NCI-H2196 (cell line): ENCODE data around the gene FKBP10.
"Not testable (repeated sequence)": the region's sequence is repeated elsewhere in the genome, so short reads cannot be mapped to it uniquely, and the experiment has no call there.

Experiments used
- DNase-seq: peaks from one replicate; lab custom pipeline; 2025; ENCODE audit not compliant: unreplicated experiment; lab: John Stamatoyannopoulos, UW

Gene FKBP10, protein sequence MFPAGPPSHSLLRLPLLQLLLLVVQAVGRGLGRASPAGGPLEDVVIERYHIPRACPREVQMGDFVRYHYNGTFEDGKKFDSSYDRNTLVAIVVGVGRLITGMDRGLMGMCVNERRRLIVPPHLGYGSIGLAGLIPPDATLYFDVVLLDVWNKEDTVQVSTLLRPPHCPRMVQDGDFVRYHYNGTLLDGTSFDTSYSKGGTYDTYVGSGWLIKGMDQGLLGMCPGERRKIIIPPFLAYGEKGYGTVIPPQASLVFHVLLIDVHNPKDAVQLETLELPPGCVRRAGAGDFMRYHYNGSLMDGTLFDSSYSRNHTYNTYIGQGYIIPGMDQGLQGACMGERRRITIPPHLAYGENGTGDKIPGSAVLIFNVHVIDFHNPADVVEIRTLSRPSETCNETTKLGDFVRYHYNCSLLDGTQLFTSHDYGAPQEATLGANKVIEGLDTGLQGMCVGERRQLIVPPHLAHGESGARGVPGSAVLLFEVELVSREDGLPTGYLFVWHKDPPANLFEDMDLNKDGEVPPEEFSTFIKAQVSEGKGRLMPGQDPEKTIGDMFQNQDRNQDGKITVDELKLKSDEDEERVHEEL

DNA sequence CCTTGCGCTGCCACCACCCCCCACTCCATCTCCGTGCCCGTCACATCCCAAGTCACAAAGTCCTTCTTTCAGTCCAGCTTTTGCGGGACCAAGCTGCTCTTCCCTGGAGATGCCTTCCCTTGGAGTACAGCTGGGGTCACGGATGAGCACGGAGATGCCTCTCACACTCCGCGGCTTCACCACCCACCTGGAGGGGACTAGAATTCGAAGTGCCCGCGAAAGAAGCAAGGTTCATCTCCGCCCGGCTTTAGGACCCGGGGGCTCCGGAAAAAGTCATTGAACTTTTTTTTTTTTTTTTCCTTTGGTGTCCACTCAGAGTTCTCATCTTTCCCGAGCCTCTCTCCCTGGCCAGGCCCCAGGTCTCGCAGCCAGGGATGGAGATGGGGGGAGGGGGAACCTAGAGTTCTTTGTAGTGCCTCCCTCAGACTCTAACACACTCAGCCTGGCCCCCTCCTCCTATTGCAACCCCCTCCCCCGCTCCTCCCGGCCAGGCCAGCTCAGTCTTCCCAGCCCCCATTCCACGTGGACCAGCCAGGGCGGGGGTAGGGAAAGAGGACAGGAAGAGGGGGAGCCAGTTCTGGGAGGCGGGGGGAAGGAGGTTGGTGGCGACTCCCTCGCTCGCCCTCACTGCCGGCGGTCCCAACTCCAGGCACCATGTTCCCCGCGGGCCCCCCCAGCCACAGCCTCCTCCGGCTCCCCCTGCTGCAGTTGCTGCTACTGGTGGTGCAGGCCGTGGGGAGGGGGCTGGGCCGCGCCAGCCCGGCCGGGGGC lies at the start of gene FKBP10:
TSS of gene FKBP10 (plus strand) at position 624 of the 771 bp plus-strand sequence. CDS start at position 655, 31 bp downstream.
- peak; percentile 48 for DNase-seq

DNA sequence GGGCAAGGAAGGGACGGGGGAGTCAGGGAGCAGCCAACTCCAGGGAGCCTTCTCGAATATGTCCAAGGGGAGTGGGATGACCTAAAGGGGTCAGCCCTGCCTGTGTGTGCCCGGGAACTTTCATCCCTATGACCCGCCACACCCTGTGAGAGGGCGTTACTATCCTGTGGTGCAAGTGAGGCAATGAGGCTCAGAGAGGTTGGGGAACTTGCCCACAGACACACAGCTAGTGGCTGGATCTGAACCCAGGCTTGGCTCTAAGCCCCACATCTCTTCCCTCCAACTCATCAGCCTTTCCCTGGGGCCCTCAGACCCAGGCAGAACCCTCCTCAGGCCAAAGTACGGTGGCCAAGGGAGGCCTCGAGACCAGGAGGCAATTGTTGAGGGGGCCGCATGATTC lies 49.5 kb upstream of the FKBP10 start:
- no peak for DNase-seq

DNA sequence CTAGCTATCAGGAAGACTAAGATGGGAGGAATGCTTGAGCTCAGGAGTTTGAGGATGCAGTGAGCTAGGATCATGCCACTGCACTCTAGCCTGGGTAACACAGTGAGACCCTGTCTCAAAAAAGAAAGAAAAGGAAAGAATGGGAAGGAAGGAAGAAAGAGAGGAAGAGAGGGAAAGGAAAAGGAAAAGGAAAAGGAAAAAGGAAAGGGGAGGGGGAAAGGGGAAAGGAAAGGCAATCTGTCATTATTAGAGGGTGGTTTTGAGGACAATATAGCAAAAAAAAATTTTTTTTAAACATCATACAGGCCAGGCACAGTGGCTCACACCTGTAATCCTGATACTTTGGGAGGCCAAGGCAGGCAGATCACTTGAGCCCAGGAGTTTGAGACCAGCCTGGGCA lies 46.7 kb upstream of the FKBP10 start:
- DNase-seq: no peak

GRCh38 chr17:41767324-41768042 lies 45.3 kb upstream of the FKBP10 start:
- DNase-seq: no peak

GRCh38 chr17:41768682-41769288 lies 44.0 kb upstream of the FKBP10 start:
- no peak for DNase-seq

GRCh38 chr17:41769346-41769862 lies 43.4 kb upstream of the FKBP10 start:
- no peak for DNase-seq

- DNase-seq: no peak
Measured at GRCh38 chr17:41769985-41770384, 42.8 kb upstream of the FKBP10 start.

- no peak for DNase-seq
Measured at GRCh38 chr17:41771389-41772206, 41.2 kb upstream of the FKBP10 start.

DNA sequence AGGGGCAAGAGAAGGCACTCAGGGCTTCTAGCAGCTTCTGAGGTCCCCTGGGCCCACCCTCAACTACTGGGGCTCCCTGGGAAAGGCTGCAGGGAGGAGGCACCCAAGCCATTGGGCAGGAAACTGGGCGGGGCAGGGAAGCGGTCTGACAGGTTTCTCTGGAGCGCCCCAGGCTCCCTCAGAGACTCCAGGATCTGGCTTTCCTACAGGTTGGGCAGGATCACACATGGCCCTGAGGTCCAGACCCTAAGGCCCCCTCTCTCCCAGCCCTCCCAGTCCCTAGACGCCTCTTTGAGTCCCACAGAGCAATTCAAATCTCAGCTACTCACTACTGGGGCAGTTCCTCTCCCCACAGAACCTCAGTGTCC lies 40.6 kb upstream of the FKBP10 start:
- DNase-seq: no peak

- DNase-seq: no peak
Measured at GRCh38 chr17:41772586-41773189, 40.1 kb upstream of the FKBP10 start.

- no peak for DNase-seq
Measured at GRCh38 chr17:41773190-41773588, 39.6 kb upstream of the FKBP10 start.

DNA sequence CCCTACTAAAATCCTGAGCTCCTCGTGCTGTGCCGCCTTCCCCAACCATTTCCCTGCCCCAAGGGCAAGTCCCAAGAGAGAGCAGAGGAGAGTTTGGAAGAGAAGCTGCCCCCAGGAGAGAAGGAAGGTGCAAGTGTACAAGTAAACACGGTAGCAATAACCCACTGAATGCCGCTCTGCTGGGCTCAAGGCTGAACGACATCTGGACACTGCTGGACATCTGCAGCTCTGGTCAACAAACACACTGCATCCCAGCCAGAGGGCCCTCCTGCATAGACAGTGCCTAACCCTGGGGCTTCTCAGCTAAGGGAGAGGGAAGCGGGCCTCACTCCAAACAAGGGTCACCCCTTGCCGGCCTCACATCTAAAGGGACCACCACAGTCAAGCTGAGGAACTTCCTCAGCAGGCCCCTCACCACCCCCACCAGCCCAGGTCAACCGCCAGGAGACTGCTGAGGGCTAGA lies 39.0 kb upstream of the FKBP10 start:
- no peak for DNase-seq

DNA sequence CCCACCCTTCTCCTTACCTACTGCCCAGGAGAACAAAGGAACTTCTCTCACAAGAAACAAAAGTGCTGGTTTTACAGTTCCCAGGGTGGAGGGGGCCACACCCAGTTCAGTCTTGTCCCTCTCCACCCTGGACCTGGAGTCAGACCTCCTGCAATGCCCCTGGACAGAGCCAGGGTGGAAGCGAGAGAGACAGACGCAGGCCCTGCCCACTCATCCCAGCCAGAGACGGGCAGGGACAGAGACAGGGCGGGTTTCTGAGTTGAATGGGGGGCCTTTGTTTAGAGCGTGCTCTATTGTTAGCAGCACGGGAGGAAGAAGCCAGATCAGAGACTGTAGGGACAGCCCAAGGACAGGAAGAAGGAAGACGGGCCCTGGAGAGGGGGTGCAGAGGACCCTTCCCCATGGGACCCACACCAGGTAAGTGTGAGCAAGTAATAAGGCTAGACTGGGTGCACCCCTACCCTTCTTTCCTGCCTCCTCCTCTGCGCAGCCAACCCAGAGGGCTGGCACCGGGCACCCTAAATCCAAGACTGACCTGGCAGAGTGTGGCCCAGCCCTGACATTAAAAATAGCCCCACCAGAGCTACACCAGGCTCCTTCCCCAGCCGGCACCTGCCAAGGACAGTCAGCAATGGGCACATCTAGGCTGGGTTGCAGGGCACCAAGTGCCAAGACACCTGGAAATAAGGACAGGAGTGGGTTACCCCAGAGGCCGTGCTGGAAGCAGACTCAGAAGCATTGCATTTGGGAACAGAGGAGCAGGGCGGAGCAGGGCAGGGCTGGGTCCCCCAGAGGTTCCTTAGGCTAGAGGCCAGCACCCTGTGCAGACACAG lies 37.2 kb upstream of the FKBP10 start:
- no peak for DNase-seq

DNA sequence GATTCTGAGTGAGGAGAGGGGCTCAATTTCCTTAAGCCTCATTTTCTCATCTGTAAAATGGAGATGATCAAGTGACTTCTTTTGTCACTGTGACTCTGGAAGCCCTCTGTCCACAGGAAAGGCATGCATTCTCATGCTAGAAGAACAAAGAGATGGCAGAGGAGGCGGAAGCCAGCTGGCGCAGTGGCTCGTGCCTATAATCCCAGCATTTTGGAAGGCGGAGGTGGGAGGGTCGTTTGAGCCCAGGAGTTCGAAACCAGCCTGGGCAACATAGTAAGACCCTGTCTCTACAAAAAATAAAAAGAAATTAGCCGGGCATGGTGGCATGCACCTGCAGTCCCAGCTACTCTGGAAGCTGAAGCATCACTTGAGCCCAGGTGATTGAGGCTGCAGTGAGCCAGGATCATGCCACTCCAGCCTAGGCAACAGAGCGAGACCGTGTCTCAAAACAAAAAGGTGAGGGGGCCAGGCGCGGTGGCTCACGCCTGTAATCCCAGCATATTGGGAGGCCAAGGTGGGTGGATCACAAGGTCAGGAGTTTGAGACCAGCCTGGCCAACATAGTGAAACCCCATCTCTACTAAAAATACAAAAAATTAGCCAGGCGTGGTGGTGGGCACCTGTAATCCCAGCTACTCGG lies 36.4 kb upstream of the FKBP10 start:
- DNase-seq: not testable (repeated sequence)

DNA sequence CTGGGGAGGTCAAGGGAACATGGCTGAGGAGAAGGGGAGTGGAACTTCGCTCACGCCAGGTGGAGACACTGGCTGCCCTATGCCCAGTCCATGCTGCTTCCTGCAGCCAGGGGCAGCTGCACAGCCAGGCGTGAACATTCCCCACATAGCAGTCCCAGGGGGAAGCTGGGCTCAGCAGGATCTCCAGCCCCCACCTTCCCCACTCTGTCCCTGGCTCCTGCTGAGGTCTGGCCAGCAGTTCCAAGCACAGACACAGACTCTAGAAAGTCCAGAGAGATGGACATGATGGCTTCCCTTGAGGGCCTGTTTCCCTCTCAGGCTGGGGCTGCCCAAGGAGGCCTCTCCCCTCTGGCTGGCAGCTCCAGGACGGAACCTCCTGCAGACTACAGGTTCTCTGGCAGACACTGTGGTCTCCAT lies 35.6 kb upstream of the FKBP10 start:
- peak; percentile 29 for DNase-seq

DNA sequence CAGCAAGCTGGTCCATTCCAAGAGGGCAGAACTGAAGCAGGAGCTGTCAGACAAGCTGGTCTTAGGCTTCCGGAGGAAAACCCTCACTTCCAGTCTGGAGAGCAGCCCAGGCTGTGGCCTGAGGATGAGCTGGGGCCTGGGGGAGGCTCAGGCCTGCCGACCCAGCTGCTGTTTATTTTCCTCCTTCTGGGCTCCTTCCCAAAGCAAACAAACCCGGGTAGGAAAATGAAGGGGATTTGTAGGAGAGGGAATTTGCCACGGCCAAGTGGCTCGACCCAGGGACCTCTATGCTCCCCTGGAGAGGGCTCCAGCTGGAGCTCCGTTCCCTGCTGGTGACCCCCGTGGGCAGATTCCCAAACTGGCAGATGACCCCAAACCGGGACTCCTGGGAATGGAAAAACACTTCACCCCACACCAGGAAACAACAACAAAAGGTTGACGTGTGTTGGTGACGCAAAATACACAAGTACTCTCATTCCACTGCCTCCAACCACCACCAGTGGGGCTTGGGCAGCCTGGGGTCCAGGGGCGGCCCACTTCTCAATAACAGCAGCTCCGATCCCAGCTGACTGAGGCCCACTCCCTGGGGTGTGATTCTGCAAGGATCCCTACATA lies 35.1 kb upstream of the FKBP10 start:
- DNase-seq: peak; percentile 74

DNA sequence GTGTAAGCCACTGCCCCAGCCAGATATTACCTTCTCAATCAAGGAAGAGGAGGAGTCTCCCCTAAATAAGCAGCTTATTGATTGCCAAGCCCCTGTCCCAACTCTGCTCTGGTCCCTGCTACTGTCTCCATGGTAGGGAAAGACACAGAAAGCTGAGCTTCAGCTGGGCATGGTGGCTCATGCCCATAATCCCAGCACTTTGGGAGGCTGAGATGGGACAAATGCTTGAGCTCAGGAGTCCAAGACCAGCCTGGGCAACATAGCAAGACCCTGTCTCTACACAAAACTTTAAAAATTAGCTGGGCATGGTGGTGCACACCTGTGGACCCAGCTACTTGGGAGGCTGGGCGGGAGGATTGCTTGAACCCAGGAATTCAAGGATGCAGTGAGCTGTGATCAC lies 32.9 kb upstream of the FKBP10 start:
- DNase-seq: no peak
